GM21619 (cell line): ENCODE measurements around the gene OTOF.

Source experiments
- ATAC-seq: cut with Tn5 transposase; IDR thresholded peaks from one replicate; pipeline ENCODE4 v1.9.1; 2021; ENCODE audit not compliant: unreplicated experiment

The OTOF gene

DNA sequence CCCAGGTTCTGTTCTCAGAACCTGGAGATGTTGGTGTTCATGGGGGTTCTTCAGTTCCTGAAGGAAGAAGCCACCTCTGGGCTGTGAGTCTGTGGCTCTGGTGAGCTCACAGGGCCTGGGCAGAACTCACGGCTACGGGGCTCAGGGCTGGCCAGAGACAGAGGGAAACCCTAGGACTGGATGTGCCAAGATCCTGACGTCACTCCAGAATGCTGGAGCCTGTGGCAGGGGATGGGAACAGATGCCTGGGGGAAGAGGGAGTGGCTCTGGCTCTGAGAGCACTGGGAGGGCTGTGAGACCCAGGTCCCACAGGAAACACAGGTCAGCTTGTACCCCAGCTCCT lies at the start of gene OTOF:
OTOF (minus strand) TSS at position 214 of the 343 bp plus-strand sequence.
- no peak for ATAC-seq

DNA sequence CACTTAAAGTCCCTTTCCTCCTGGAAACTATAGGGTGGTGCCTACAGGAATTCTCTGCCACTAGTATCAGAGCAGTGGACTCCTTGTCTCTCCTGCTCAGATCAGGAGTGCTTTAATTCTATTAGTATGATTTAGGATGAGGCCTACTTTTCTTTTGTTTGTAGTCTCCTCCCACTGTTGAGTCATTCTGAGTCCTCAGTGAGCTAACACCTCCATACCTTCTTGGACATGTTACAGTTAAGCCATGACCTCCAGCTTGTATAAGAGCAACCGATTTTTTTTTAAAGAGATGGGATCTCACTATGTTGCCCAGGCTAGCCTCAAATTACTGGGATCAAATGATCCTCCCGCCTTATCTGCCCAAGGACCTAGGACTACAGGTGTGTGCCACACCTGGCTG lies 48.7 kb upstream of the OTOF start:
- ATAC-seq: no peak

GRCh38 chr2:26526105-26526504 lies 48.2 kb upstream of the OTOF start:
- no peak for ATAC-seq

DNA sequence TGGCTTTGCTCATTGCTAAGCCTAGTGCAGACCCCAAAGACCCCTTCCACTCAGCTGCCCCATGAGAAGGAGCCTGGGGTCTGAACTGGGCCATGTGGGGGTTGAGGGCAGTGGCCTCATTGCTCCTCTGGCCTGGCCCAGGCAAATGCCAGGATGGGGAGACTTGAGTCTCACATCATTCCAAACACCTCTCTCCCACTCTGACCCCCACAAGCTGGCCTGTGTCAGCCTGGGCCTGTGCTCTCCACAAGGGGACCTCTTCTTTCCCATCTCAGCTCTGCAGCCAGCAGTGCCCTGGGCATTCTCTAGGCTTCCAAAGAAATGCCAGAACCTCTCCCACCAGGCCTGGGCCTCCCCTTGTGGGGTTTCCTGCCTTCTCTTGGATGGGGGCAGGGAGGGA lies 45.8 kb upstream of the OTOF start:
- no peak for ATAC-seq

- no peak for ATAC-seq
Observed at GRCh38 chr2:26522751-26523171, 44.8 kb upstream of the OTOF start.

DNA sequence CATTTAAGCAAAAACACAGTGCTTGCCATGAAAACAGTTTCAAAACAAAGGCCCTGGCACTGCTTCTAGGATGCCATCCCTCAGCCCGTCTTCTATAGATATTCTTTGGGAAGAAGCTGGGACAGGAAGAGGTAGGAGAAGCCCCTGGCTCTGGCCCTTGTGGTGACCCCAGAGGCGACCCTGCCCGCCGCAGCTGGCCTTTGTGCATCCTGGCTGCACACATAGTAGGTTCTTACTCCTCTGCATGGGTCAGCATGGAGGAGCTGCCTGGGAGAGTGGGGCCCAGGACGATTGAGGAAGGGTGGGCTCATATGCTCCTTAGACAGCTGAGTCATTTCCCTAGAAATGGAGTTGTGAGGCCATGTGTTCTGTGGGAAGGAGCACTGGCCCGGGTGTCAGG lies 44.4 kb upstream of the OTOF start:
- ATAC-seq: no peak

- ATAC-seq: no peak
Observed at GRCh38 chr2:26521913-26522180, 43.9 kb upstream of the OTOF start.

GRCh38 chr2:26521054-26521912 lies 43.4 kb upstream of the OTOF start:
- no peak for ATAC-seq

DNA sequence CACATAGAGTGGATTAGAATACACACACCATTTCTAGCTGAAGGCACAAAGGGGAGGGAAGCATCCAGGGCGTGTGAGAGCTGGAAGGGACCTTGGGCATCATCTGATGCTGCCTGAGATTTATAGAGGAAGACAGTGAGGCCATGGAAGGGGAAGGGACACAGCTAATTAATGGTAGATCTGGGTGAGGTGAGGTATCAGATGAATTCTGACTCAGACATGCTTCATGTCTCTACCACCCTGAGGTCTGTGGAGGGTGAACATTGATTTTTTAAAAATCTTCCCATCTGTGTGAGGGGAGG lies 42.2 kb upstream of the OTOF start:
- no peak for ATAC-seq

- ATAC-seq: no peak
Observed at GRCh38 chr2:26519396-26520147, 41.6 kb upstream of the OTOF start.

- ATAC-seq: no peak
Observed at GRCh38 chr2:26516781-26517180, 38.9 kb upstream of the OTOF start.

GRCh38 chr2:26516246-26516645 lies 38.3 kb upstream of the OTOF start:
- ATAC-seq: no peak

DNA sequence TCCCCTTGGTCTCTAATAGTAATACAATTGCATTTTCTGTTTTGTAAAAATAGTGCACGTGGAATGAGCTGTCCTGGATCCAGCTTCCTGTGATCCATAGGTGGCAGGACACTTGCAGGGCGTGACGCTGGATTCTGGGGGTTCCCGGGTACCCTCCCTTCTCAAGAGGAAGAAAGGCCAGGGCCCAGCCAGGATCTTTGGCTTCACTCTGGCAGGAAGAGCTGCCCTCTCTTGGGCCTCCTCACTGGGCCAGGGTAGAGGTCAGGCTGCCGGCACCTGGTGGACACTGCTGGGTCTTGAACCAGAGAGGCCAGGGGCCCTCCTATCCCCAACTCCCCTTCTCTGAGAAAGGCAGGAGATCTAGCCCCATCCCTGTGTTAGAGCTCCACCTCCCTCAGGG lies 37.8 kb upstream of the OTOF start:
- ATAC-seq: no peak

DNA sequence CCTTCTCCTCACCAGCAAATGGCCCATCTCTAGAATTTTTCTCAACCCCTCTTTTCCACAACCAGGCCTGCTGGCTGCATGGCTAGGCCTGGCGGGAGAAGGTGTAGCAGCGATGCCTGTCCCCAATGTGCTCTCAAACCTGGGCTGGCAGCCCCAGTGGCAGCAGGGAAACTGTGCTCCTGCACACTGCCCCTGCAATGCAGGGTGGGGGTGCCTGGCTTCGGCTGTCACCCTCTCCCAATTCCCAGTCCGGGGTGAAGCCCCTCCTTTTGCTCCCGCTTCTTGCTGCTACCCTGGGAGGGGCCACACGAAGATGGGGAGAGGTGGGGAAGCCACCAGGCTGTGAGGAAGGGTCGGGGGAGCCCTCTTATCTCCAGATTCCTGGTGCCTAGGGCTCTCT lies 36.1 kb upstream of the OTOF start:
- no peak for ATAC-seq

- no peak for ATAC-seq
Observed at GRCh38 chr2:26513261-26513660, 35.3 kb upstream of the OTOF start.

- ATAC-seq: no peak
Observed at GRCh38 chr2:26511466-26511865, 33.5 kb upstream of the OTOF start.

DNA sequence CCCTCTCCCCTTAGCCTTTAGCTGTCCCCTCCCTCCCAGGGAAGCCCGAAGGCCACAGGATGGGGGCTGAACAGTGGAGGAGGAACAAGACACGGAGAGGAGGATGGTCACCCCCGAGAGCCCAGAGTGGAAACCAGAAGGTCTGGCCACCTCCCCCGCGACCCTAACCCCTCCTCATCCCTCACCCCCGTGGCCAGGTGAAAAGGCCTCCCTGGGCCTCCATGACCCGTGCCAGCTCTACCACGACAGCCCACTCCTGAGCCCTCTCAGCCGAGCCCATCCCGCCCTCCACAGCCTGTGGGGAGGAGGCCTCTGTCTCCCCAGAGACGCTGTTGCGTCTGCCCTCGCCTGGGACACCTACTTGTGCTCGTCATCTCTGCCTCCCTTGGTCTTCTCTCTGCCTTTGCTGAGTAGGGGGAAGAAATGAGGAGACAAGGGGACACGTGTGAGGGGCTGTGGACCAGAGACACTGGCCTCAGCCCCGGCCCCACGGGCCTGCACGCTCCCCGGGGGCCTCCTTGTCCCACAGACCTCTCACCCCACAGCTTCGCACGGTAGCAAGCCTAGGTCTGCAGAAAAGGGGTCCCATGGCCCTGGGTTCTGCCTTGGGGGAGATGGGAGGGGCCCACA lies 32.5 kb upstream of the OTOF start:
- ATAC-seq: no peak

DNA sequence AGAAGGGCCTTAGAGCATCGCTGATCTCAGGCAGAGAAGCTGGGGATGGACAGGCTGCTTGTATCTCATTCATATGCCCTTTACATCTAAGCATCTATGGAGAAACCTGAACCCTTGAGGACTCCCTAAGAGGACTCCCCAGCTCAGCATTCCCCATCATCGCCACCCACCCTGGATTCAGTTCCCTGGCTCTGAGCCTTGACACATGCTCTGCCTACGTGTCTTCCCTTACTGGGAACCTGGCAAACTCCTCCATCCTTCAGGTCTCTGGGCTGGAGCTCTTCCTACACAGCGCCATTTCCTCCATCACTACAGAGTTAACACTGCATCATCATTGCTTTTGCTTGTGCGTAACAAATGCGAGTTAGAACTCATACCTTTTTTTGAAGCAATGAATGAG lies 31.2 kb upstream of the OTOF start:
- no peak for ATAC-seq

GRCh38 chr2:26507932-26508331 lies 30.0 kb upstream of the OTOF start:
- no peak for ATAC-seq

- ATAC-seq: no peak
Observed at GRCh38 chr2:26507088-26507487, 29.2 kb upstream of the OTOF start.

DNA sequence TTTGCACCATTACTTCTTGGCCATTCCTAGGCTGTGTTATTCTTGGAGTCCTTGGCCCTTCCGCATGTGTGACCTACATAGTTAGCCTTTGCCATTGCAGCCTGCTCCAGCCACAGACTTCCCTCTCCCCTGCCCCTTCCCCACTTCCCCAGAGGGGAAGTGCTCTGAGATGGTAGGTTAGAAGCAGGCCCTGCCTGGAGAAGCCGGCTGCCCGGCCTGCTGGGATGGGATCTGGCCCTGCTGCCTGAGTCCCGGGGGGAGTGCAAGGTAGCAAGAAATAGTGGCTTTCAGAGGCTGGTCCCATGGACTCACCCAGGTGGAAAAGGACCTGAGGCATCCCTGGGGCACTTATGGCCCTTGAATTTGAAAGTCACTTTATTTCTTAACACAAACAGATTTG lies 28.4 kb upstream of the OTOF start:
- ATAC-seq: no peak

- ATAC-seq: no peak
Observed at GRCh38 chr2:26504002-26504401, 26.1 kb upstream of the OTOF start.
